Measurements from ENCODE around the gene NUMA1. TPM values are rescaled to one million over a fixed set of nuclear protein-coding genes. Genes with fewer than 3 reads are reported as not detected.

NUMA1 gene
- total RNA-seq, 2 donors from 2014 or later, result 129 to 143 TPM

DNA sequence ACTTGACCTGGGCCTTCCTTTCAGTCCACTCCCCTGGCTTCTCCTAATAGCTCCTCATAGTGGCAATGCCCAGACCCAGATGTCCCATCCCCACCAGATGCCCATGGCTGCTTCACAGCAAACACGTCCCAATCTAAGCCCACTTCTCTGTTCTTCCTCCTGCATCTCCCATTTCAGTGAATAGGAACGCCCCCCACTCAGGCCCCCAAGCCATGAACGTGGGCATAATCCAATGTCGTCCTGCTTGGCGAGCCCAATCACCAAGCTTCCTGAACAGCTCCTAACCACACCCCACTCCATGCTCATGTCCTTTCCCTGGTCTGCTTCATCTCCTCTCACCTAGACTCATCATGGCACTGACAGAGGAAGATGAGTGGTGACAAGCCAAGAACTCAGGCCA, 72.8 kb downstream of the NUMA1 start:
- intact Hi-C loops (cut with DNase I), result no loop called here
- DNase-seq (ENCODE audit: low spot score), result no peak

- intact Hi-C loops (cut with DNase I), result no loop called here
- no peak for DNase-seq (ENCODE audit: low spot score)
These were observed 73.3 kb downstream of the NUMA1 start for GRCh38 chr11:72007089-72007476.

DNA sequence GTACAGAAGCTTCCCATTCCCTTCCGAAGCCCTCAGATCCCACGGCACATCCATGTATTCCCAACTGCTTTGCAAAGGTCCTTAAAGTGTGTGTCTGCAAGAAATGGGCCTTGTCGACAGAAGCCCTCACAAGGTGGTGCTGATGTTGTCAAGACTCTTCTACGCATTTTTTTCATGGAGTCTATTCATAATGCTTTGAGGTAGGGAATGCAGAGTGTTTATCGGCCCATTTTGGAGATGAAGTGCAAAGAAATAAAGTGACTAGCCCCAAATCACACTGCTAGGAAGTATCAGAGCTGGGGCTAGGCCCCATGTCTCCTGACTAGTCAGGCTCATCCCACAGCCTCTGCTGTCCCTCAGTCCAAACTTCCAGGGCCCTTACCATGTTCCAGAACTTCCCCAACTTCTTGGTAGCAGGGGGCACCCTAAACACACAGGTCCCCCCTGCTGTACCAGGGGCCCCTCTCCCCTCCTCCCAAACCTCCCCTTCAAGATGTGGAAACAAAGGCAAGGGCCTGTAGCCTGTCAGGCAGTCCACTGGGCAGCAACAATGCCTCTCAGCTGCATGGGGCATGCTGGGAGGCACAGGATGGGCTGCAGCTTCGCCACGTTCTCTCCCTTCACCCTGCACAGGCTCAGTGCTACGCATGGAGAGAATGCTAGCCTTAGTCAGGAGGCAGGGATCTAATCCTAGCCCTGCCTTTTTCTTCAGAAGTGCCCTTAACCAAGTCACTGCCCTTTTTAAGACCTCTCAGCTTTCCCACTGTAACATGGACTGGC, 73.8 kb downstream of the NUMA1 start:
- DNase-seq (ENCODE audit: low spot score), result no peak
- intact Hi-C loops (cut with DNase I), result no loop called here

DNA sequence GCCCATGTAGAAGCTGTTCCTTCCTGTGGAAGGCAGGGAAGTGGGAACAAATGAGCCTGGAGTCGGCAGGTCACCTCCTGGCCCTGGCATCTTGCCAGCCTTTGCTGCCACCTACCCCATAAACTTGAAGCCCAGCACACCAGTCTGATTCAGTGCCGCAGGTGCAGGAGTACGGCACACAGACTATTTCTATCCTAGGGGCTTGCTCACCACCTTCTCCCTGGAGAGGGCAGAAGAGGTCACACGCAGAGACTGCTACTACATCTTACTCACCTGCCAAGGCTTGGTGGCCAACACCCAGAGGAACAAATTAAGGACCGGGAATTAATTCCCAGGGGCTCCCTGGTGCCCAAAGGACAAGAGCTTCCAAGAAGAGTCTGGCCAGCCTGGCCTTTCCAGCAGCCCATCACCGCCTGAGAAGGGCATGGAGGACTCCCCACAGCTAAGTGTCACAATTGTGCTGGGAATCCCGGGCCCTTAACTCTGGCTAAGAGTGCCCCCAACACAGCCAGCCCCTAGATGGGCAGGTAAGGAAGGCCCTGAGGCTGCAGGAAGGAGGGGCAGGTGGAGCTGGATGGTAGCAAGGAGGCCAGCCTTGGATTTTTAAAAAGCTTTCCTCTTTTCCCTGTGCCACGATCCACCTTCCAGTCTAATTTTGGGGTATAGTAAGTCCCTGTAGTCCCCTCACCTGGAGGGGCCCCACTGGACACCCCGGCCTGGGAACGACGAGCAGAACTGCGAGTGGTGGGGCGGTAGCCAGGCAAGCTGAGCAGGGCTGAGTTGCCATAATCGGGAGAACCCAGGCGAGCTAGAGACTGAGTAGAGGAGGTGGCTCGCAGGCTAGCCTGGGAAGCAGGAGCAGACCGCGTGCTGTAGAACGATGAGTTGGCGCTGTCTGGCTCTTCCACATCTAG, 74.7 kb downstream of the NUMA1 start:
- intact Hi-C loops (cut with DNase I), result no loop called here

DNA sequence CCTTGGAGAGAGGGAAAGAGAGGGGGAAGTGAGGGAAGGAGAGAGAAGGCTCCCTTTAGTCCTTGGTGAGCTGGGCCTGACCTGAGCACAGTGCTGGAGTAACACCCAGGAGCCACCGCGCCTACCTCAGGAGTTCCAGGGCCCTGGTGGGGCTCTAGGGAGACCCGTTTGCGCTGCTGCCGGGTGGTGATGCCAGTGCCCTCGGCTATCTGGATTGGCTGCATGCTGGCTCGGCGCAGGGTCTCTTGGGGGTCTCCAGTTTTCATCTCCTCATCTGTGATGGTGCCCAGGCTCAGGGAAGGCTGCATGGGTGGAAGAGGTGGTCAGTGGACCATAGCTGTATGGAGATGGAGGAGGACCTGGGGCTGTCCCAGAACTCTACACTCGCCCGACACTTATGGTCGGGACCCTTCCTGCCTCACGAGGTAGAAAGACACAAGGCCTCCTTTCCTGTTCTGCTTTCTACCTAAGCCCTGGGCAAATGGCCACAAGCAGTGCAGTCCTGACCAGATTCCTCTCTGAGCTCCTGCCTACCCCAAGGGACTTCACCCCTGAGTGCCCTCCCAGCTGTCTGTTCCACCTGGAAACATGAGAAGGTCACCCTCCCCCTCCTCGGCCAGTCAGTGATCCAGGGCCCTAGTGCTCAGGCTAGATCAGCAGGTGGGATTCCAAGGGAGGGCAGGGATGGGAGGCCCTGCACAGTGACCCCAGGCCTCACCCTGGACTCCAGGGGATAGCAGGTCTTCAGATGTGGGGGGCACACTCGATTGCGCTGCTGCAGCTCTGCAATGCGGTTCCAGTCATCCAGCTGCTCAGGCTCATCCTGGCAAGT, 75.6 kb downstream of the NUMA1 start:
- no peak for DNase-seq (ENCODE audit: low spot score)
- intact Hi-C loops (cut with DNase I), result no loop called here

More for the DNA sequence above, 74.7 kb downstream of the NUMA1 start:
- no peak for DNase-seq (ENCODE audit: low spot score)

DNA sequence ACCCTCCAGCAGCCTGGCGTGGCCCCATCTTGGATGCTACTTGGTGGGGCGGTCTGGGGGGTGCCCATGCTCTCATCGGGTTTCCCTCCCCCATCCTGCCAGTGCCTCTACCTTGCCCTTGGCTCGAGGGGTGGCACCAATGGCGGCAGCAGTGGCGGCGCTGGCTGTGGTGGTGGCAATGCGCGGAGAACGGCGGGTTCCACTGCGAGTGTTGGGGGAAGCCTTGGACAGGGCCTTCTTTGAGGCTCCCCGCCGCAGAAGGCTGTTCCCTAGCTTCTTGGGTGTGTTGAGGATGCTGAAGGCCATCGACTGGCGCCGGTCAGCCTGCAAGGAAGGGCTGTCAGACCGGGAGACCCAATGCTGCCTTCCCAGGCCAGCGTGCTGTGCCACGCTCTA, 76.6 kb downstream of the NUMA1 start:
- no peak for DNase-seq (ENCODE audit: low spot score)
- intact Hi-C loops (cut with DNase I), result no loop called here

DNA sequence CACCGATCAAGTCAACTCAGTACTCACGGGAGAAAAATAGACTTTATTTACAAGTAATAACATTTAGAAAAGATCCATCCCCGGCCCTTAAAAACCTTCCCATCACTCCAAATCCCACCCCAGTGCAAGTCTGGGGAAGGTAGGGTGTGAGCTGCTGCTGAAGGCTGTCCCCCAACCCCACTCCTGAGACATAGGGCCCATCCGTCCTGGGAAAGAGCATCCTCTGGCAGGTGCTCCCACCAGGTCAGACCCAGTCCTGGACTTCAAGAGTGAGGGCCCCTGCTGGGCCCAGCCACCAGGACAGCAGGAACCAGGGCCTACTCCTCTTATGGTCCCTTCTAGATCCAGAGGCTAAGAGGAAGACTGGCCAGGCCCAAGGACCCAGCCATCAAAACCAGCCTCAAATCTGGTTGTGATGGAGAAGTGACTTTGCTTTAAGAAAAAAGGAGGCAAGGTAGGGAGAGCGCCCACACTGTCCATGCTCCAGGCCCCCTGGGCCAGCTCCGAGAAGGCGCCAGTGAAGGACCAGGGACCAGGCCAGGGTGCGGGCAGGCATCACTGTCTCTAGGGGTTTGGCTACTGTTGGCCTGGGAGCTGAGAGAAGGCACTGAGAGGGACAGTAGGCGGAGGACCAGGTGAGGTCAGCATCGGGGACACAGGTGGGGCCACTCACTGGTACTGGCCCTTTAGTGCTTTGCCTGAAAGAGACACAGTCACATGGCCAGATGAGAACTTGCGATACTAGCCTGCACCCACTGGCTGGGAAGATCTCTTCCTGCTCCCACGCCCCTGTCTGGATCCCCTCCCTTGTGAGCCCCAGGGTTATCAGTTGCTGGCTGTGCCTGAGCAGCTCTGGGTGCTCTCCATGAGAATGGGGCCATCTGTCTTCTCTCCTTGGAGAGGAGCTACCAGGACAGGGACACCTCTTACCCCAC, 77.2 kb downstream of the NUMA1 start:
- no peak for DNase-seq (ENCODE audit: low spot score)
- intact Hi-C loops (cut with DNase I), result no loop called here

- DNase-seq (ENCODE audit: low spot score), result no peak
- intact Hi-C loops (cut with DNase I), result no loop called here
These were observed 78.3 kb downstream of the NUMA1 start for GRCh38 chr11:72001834-72002591.

DNA sequence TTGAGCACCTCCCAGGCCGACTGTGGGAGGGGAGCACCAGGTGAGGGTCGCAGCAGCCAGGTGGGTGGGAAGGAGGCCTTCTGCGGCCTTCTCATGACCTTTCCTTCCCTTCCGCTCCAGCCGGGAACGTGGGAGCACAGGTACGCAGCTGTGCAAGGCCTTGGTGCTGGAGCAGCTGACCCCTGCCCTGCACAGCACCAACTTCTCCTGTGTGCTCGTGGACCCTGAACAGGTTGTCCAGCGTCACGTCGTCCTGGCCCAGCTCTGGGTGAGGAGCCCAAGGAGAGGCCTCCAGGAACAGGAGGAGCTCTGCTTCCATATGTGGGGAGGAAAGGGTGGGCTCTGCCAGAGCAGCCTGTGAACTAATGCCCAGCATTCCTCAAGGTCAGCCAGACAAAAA, 79.1 kb downstream of the NUMA1 start:
- intact Hi-C loops (cut with DNase I), result no loop called here
- no peak for DNase-seq (ENCODE audit: low spot score)

GRCh38 chr11:72000202-72000867, 80.0 kb downstream of the NUMA1 start:
- intact Hi-C loops (cut with DNase I), result no loop called here
- no peak for DNase-seq (ENCODE audit: low spot score)

GRCh38 chr11:71999798-72000197, 80.5 kb downstream of the NUMA1 start:
- DNase-seq (ENCODE audit: low spot score), result no peak
- intact Hi-C loops (cut with DNase I), result loop anchor here in 1 of 2 donors (5.0 kb wide), 1 partner anchor 1258 kb away; no protein-coding TSS in a partner anchor

DNA sequence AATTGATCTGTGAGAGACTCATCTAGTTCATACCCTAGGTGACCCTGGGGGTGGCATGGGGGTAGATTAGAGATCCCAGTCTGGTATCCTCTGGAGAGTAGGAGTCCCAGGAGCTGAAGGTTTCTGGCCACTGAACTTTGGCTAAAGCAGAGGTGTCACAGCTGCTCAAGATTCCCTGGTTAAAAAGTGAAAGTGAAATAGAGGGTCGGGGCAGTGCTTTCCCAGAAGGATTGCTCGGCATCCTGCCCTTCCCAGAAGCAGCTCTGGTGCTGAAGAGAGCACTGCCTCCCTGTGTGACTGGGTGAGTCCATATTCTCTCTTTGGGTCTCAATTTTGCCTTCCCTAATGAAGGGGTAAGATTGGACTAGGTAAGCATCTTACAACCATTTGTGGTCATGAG, 81.0 kb downstream of the NUMA1 start:
- intact Hi-C loops (cut with DNase I), result loop anchor here in 1 of 2 donors (5.0 kb wide), 1 partner anchor 1258 kb away; no protein-coding TSS in a partner anchor
- DNase-seq (ENCODE audit: low spot score), result no peak

- DNase-seq (ENCODE audit: low spot score), result no peak
- intact Hi-C loops (cut with DNase I), result loop anchor here in 1 of 2 donors (5.0 kb wide), 1 partner anchor 1259 kb away; no protein-coding TSS in a partner anchor
These were observed 81.6 kb downstream of the NUMA1 start, which contains the start of gene IL18BP for GRCh38 chr11:71998649-71999310. IL18BP (plus strand) TSS chr11:71998909; CDS start chr11:71999985, 1,076 bp downstream.

DNA sequence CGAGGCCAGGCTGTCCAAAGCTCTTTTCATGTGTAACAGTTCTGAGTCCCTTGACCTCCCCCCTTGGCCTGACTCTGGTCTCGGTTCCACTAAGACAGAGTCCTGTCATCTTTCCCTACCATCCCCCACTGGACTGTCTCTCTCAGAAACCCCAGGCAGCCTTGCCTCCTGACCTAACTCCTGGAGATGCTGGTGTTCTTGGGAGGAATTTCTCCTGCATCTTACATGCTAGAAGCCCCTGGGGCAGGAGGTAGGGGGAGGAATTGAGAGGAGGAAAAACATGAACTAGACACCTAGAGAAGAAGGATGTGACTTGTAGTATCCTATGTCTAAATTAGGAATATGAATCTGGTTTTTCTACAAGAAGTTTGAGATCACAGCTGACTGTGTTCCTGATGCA, 82.3 kb downstream of the NUMA1 start:
- no peak for DNase-seq (ENCODE audit: low spot score)
- intact Hi-C loops (cut with DNase I), result loop anchor here in 1 of 2 donors (5.0 kb wide), 1 partner anchor 1259 kb away; no protein-coding TSS in a partner anchor

DNA sequence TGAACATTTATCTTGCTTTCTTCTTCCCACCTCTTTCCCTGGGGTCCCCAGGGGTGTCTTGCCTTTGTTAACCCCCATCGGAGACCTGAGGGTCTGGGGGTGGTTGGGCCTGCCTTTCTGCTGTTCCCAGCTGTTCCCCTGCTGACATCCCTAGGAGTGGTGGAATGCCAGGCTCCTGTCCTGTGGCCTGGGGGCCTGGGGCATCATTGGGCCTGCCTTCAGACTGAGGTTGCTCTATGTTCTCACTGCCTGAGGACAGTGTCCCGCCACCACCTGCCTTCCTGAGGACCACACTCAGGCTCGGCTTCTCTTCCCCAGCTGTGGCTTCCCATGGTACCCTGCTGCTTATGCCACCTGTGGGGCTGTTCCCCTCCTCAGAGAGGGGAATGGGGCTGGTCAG, 82.7 kb downstream of the NUMA1 start:
- intact Hi-C loops (cut with DNase I), result loop anchor here in 1 of 2 donors (5.0 kb wide), 1 partner anchor 1260 kb away; no protein-coding TSS in a partner anchor
- no peak for DNase-seq (ENCODE audit: low spot score)

- intact Hi-C loops (cut with DNase I), result loop anchor here in 1 of 2 donors (5.0 kb wide), 1 partner anchor 1260 kb away; no protein-coding TSS in a partner anchor
- no peak for DNase-seq (ENCODE audit: low spot score)
These were observed 83.4 kb downstream of the NUMA1 start for GRCh38 chr11:71996946-71997345.

Measured in posterior vena cava (tissue), 2 donors.